HCT116 (cell line): ENCODE measurements around the gene PRSS33. TPM values are rescaled to one million over a fixed set of nuclear protein-coding genes. Genes with fewer than 3 reads are reported as not detected.

Experiments
- ATAC-seq: fragments of 200-7000 bp; cut with Tn5 transposase; 2 replicates; pipeline ENCODE4 v1.9.1; 2020; ENCODE audit warnings: mild to moderate bottlenecking, moderate library complexity
- BruUV-seq: library from RNA; stranded (reverse); fragments of 400-500 nt; replicated peaks from 2 replicates; lab custom pipeline; 2021; lab: Mats Ljungman, UMichigan
- CTCF ChIA-PET: fragments of 300-600 bp; sonication (Branson Sonifier 250); formaldehyde crosslinking; loops from one replicate; lab custom pipeline; 2021; ENCODE audit warnings: antibody characterized with exemption; lab: Charles Lee
- POLR2A ChIA-PET: fragments of 300-600, 350-600 bp; sonication (Branson Sonifier 250); formaldehyde crosslinking; loops from one replicate; lab custom pipeline; 2021; ENCODE audit warnings: antibody characterized with exemption; lab: Charles Lee
- RAD21 ChIA-PET, 2 experiments: fragments of 300-600 bp; sonication (Branson Sonifier 250); formaldehyde crosslinking; loops; one replicate each; lab custom pipeline; 2023; ENCODE audit warnings: low total read pairs in 2 of 2; ENCODE audit not compliant: uncharacterized antibody in 2 of 2, unreplicated experiment in 2 of 2, low non-redundant PET in 1 of 2; lab: Charles Lee
- DNase-seq: peaks from one replicate; pipeline ENCODE4 v3.0.0-alpha.2; 2010; ENCODE audit warnings: low read depth, low spot score
- H2AFZ ChIP-seq: fragments of 200-600 bp; shearing (Covaris generic), sonication (generic); 2 replicates; pipeline ENCODE4 v1.6.1; 2017; ENCODE audit warnings: low read depth, mixed run types, mixed read lengths, antibody characterized with exemption, low read length; ENCODE audit not compliant: poor library complexity, severe bottlenecking
- H3K27ac ChIP-seq: 2 replicates; pipeline ENCODE4 v1.5.1; 2012; ENCODE audit warnings: low read depth, low read length
- H3K27me3 ChIP-seq: fragments of 200-600 bp; sonication (generic); 2 replicates; pipeline ENCODE4 v1.6.1; 2016; ENCODE audit warnings: mixed run types, low read length, mixed read lengths; ENCODE audit not compliant: insufficient read depth
- H3K36me3 ChIP-seq, 2 experiments: fragments of 200-500 bp in 1 of 2; fragments of 200-600 bp in 1 of 2; sonication (Bioruptor generic) in 1 of 2; sonication (generic) in 1 of 2; 2 replicates each; pipeline versions ENCODE4 v1.5.1 to v1.6.1; 2014 to 2016; ENCODE audit warnings: low read length in 2 of 2, inconsistent platforms in 1 of 2, mixed read lengths in 1 of 2, mixed run types in 1 of 2; ENCODE audit not compliant: insufficient read depth in 2 of 2, control insufficient read depth in 1 of 2
- H3K4me1 ChIP-seq, 2 experiments: fragments of 200-600 bp in 1 of 2; sonication (generic) in 1 of 2; 2 replicates each; pipeline versions ENCODE4 v1.5.1 to v1.6.1; 2012 to 2017; ENCODE audit warnings: low read length in 2 of 2, inconsistent platforms in 1 of 2, mild to moderate bottlenecking in 1 of 2, mixed read lengths in 1 of 2, mixed run types in 1 of 2, moderate library complexity in 1 of 2; ENCODE audit not compliant: insufficient read depth in 2 of 2, control insufficient read depth in 1 of 2
- H3K4me2 ChIP-seq: fragments of 200-600 bp; sonication (generic); 2 replicates; pipeline ENCODE4 v1.6.1; 2017; ENCODE audit warnings: mixed run types, low read length, mixed read lengths
- H3K4me3 ChIP-seq, 2 experiments: fragments of 200-600 bp in 1 of 2; sonication (generic) in 1 of 2; replicated peaks in 1 of 2; 2 replicates each; pipeline ENCODE4 v1.5.1; 2011 to 2016; ENCODE audit warnings: low read length in 2 of 2, control low read depth in 1 of 2, low read depth in 1 of 2, mild to moderate bottlenecking in 1 of 2, mixed read lengths in 1 of 2, mixed run types in 1 of 2
- H3K79me2 ChIP-seq: fragments of 200-600 bp; sonication (generic); 2 replicates; pipeline ENCODE4 v1.6.1; 2017; ENCODE audit warnings: mild to moderate bottlenecking, mixed run types, low read length, moderate library complexity, mixed read lengths; ENCODE audit not compliant: insufficient read depth
- H3K9ac ChIP-seq: fragments of 200-600 bp; sonication (generic); 2 replicates; pipeline ENCODE4 v1.6.1; 2016; ENCODE audit warnings: low read length, mixed read lengths
- H3K9me2 ChIP-seq: fragments of 200-600 bp; sonication (generic), shearing (Covaris generic); 2 replicates; pipeline ENCODE4 v1.6.1; 2017; ENCODE audit warnings: mixed run types, mild to moderate bottlenecking, moderate library complexity; ENCODE audit not compliant: insufficient read depth
- H3K9me3 ChIP-seq, 2 experiments: fragments of 200-500 bp in 1 of 2; fragments of 200-600 bp in 1 of 2; sonication (Bioruptor generic) in 1 of 2; sonication (generic) in 1 of 2; 2 replicates each; pipeline ENCODE4 v1.6.1; 2014 to 2017; ENCODE audit warnings: low read length in 2 of 2, mixed read lengths in 2 of 2, inconsistent platforms in 1 of 2, low read depth in 1 of 2, mild to moderate bottlenecking in 1 of 2, mixed run types in 1 of 2, moderate library complexity in 1 of 2; ENCODE audit not compliant: control insufficient read depth in 1 of 2, insufficient read depth in 1 of 2
- H4K20me1 ChIP-seq: fragments of 200-600 bp; sonication (generic), shearing (Covaris generic); 2 replicates; pipeline ENCODE4 v1.6.1; 2017; ENCODE audit warnings: mixed run types, mild to moderate bottlenecking, moderate library complexity; ENCODE audit not compliant: insufficient read depth
- ATF3 ChIP-seq: IDR thresholded peaks from 2 replicates; pipeline ENCODE4 v1.6.1; 2012
- ELF1 ChIP-seq: IDR thresholded peaks from 2 replicates; pipeline ENCODE4 v1.6.1; 2012; ENCODE audit warnings: low read depth, borderline replicate concordance
- JUND ChIP-seq: IDR thresholded peaks from 2 replicates; pipeline ENCODE4 v1.6.1; 2012
- POLR2A ChIP-seq: IDR thresholded peaks from 2 replicates; pipeline ENCODE4 v1.7.0; 2011; ENCODE audit warnings: borderline replicate concordance; ENCODE audit not compliant: insufficient read depth, insufficient read length; ENCODE audit errors: extremely low read depth
- SIN3A ChIP-seq: IDR thresholded peaks from 2 replicates; pipeline ENCODE4 v1.6.1; 2012; ENCODE audit warnings: low read depth
- SP1 ChIP-seq: IDR thresholded peaks from 2 replicates; pipeline ENCODE4 v1.6.1; 2012; ENCODE audit warnings: low read depth
- ZBTB33 ChIP-seq: IDR thresholded peaks from 2 replicates; pipeline ENCODE4 v1.6.1; 2011; ENCODE audit warnings: mild to moderate bottlenecking, low read length, moderate library complexity; ENCODE audit not compliant: insufficient replicate concordance; ENCODE audit errors: extremely low read depth
- intact Hi-C: fragments of 100-400 bp; cut with micrococcal nuclease; formaldehyde crosslinking; loops from 2 replicates; pipeline ENCODE4 v1.10.0; 2022
- total RNA-seq: library from RNA; stranded (reverse); gene quantifications from one replicate; pipeline ENCODE4 v1.2.1, GENCODE V29; 2021; ENCODE audit not compliant: unreplicated experiment

PRSS33 gene
- total RNA-seq, 1 experiment from 2014 or later, result not detected

GRCh38 chr16:2799205-2799858 is 12.0 kb upstream of the PRSS33 start:
- Histone ChIP-seq H3K36me3 (no peaks in the 10 kb centered on the region), H3K27me3 (no peaks in the 10 kb centered on the region), H3K9me3 (peaks cover 0 to 6% of the 10 kb centered on the region in 2 experiments; a peak in 2 of 4 replicates), H3K4me3 (no peak overlapping the region), H3K4me1 (peaks cover 5 to 16% of the 10 kb centered on the region in 2 experiments), H3K9me2 (no peaks in the 10 kb centered on the region; the same call in 1 of the 2 replicates), H4K20me1 (no peaks in the 10 kb centered on the region), H3K4me2 (no peak overlapping the region), H3K9ac (no peak overlapping the region), H3K79me2 (no peaks in the 10 kb centered on the region), H2AFZ (no peak overlapping the region), H3K27ac (no peak overlapping the region)
- ChIA-PET RAD21 (no interaction called here), CTCF (no interaction called here), POLR2A (no interaction called here)
- no TSS peak for BruUV-seq
- DNase-seq, result no peak
- intact Hi-C loops, result no loop called here
- TF ChIP-seq JUND (no peak), ZBTB33 (no peak), POLR2A (no peak), SP1 (no peak), SIN3A (no peak), ATF3 (no peak), ELF1 (no peak)
- ATAC-seq, result 0 out of 2 replicates have a peak, but pooled peaks have one; percentile 10
